T-helper 17 cell (primary cell): ENCODE data around the gene STUM. TPM values are rescaled to one million over a fixed set of nuclear protein-coding genes. Genes with fewer than 3 reads are reported as not detected.
"Not testable (repeated sequence)": the region's sequence is repeated elsewhere in the genome, so short reads cannot be mapped to it uniquely, and the experiment has no call there.

Experiments used
- ATAC-seq: fragments of 150-1000 bp; cut with Tn5 transposase; 2 replicates; pipeline ENCODE4 v1.10.0; 2021; ENCODE audit warnings: mild to moderate bottlenecking, moderate library complexity
- DNase-seq, 3 donors: peaks; one replicate each; pipeline versions ENCODE4 v3.0.0 to v3.0.0-alpha.2; 2020 to 2021
- H3K9me3 ChIP-seq: one replicate; pipeline ENCODE4 v1.7.0; 2013; ENCODE audit warnings: low read length, mild to moderate bottlenecking; ENCODE audit not compliant: control insufficient read depth, poor library complexity, severe bottlenecking
- H3K27ac Mint-ChIP-seq: one replicate; pipeline ENCODE4 v1.8.0; 2022; ENCODE audit warnings: mild to moderate bottlenecking, moderate library complexity, mixed read lengths
- H3K27me3 Mint-ChIP-seq: one replicate; pipeline ENCODE4 v1.8.0; 2022; ENCODE audit warnings: mixed read lengths
- H3K36me3 Mint-ChIP-seq: one replicate; pipeline ENCODE4 v1.8.0; 2022; ENCODE audit warnings: low read depth, mixed read lengths
- H3K4me1 Mint-ChIP-seq: one replicate; pipeline ENCODE4 v1.8.0; 2022; ENCODE audit warnings: mild to moderate bottlenecking, mixed read lengths
- H3K4me3 Mint-ChIP-seq: one replicate; pipeline ENCODE4 v1.8.0; 2022; ENCODE audit warnings: mild to moderate bottlenecking, moderate library complexity, mixed read lengths
- total RNA-seq, 4 donors: library from RNA in 2 of 4; stranded (reverse) in 2 of 4; gene quantifications; one replicate each; pipeline ENCODE4 v1.2.3 and lab custom pipeline; 2022 to 2026

The STUM gene, protein sequence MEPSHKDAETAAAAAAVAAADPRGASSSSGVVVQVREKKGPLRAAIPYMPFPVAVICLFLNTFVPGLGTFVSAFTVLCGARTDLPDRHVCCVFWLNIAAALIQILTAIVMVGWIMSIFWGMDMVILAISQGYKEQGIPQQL
- total RNA-seq: not detected
- 0 reads per million in 2 donors for total RNA-seq (lab: John Stamatoyannopoulos, UW)

DNA sequence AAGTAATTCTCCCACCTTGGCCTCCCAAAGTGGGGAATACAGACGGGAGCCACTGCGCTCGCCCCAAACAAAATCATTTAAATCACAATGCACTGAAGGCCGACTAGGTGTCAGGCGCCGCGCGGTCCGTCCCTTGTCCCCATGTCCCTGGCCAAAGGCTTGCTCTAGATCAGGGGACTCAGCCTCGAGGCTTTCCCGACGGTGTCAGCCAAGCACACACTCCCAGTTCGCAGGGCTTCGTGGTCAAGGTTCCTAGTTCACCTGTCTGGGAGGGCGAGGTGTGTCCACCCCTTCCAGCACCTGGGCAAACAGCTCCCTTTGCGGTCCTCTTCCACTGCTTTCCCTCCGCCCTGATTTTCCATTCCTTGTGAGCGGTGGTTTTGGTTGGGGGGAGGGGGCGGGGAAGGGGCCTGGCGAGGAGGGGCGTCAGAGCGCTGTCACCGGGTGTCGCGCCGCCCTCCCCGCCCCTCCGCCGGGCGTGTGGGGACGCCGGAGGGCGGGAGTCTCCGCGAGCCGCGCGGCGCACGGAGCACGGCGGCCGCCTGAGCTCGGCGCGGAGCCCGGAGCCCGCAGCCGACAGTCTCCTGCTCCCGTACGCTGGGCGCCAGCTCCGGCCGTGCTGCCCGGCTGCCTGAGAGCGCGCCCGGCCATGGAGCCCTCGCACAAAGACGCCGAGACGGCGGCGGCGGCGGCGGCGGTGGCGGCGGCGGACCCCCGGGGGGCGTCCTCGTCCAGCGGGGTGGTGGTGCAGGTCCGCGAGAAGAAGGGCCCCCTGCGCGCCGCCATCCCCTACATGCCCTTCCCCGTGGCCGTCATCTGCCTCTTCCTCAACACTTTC, at the start of gene STUM:
Gene STUM, plus strand, starts transcription at position 509 of the 838 bp plus-strand sequence. Its CDS starts 141 bp downstream, at position 650.
- H3K36me3 Mint-ChIP-seq: peaks cover 3% of the 10 kb centered on the region
- ATAC-seq (peak; percentile 55), DNase-seq (peak in 1 of 3 donors; percentile 13)
- no peaks in the 10 kb centered on the region for H3K9me3 ChIP-seq
- H3K27me3 Mint-ChIP-seq: peaks cover 70% of the 10 kb centered on the region
- no peak within 1 kb of the TSS for H3K27ac Mint-ChIP-seq
- H3K4me3 Mint-ChIP-seq: peak within 1 kb of the TSS; percentile 88
- H3K4me1 Mint-ChIP-seq: peaks cover 12% of the 10 kb centered on the region

GRCh38 chr1:226499699-226500098, 48.9 kb upstream of the STUM start:
- H3K36me3 Mint-ChIP-seq, H3K27ac Mint-ChIP-seq, ATAC-seq, DNase-seq, H3K9me3 ChIP-seq, H3K4me1 Mint-ChIP-seq, H3K4me3 Mint-ChIP-seq: not testable (repeated sequence)
- peaks cover 28% of the 10 kb centered on the region for H3K27me3 Mint-ChIP-seq

- Mint-ChIP-seq H3K4me3 (no peak overlapping the region), H3K36me3 (peaks cover 2% of the 10 kb centered on the region), H3K4me1 (peaks cover 2% of the 10 kb centered on the region), H3K27ac (no peak overlapping the region), H3K27me3 (peaks cover 52% of the 10 kb centered on the region)
- ATAC-seq (no peak), DNase-seq (no peak)
- H3K9me3 ChIP-seq: no peaks in the 10 kb centered on the region
These were observed 42.5 kb upstream of the STUM start for GRCh38 chr1:226506021-226506420.

DNA sequence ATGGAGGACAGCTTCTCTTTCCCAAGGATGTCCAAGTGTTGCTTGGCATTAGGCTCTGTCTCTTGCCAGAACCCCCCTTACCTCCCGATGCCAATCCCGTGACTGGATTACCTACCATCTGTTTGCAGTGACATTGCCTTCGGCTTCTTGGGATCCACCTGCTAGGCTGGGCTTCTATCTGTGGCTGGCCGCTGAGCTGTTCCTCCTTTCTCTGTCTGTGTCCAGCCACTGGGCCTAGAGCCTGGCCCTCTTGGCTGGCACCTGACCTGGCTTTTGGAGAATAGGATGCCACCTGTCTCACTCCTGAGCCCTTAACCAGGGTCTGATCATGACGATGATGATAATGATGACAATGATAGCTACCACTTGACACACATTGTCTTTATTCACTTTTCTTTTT, 41.6 kb upstream of the STUM start:
- Mint-ChIP-seq H3K4me3 (no peak overlapping the region), H3K36me3 (peaks cover 2% of the 10 kb centered on the region), H3K27me3 (peaks cover 56% of the 10 kb centered on the region), H3K4me1 (peaks cover 2% of the 10 kb centered on the region), H3K27ac (no peak overlapping the region)
- ATAC-seq: no peak
- H3K9me3 ChIP-seq: no peaks in the 10 kb centered on the region
- no peak for DNase-seq

GRCh38 chr1:226510453-226510852, 38.1 kb upstream of the STUM start:
- DNase-seq (no peak), ATAC-seq (no peak)
- Mint-ChIP-seq H3K27me3 (peaks cover 48% of the 10 kb centered on the region), H3K27ac (no peak overlapping the region), H3K4me3 (no peak overlapping the region), H3K4me1 (peaks cover 2% of the 10 kb centered on the region), H3K36me3 (peaks cover 2% of the 10 kb centered on the region)
- H3K9me3 ChIP-seq: no peaks in the 10 kb centered on the region

GRCh38 chr1:226511296-226511695, 37.3 kb upstream of the STUM start:
- no peaks in the 10 kb centered on the region for H3K9me3 ChIP-seq
- Mint-ChIP-seq H3K36me3 (peaks cover 2% of the 10 kb centered on the region), H3K4me1 (peaks cover 2% of the 10 kb centered on the region), H3K27me3 (peaks cover 48% of the 10 kb centered on the region), H3K4me3 (no peak overlapping the region), H3K27ac (no peak overlapping the region)
- no peak for DNase-seq
- ATAC-seq: no peak

DNA sequence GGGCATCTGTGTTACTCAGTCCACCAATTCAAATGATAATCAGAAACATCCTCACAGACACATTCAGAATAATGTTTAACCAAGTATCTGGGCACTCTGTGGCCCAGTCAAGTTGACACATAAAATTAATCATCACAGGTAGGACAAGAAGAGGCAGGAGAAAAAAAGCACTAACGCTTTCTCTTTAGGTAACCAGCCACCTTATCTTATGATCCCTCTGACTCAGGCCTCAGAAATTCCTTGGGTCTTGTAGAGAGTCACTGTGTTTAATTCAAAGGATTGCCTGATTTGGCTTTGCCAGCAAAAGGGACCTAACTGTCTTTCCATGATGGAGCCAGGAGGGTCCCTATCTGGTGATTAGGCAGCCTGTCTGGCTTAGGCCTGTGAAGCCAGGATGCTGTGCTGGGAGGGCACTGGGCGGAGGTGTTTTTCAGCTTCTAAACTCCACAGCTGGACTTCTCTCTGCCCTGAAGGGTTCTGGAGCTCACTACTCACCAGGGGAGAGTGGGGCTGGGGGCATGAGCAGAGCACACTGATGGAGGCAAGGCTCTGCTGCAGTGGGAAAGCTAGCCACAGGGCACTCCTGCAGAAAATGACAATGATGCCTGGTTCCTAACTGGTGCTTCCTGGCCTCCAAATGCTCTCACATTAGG, 36.4 kb upstream of the STUM start:
- H3K9me3 ChIP-seq: no peaks in the 10 kb centered on the region
- DNase-seq: no peak
- Mint-ChIP-seq H3K36me3 (peaks cover 2% of the 10 kb centered on the region), H3K27me3 (peaks cover 39% of the 10 kb centered on the region), H3K4me1 (peaks cover 2% of the 10 kb centered on the region), H3K4me3 (no peak overlapping the region), H3K27ac (no peak overlapping the region)
- no peak for ATAC-seq

DNA sequence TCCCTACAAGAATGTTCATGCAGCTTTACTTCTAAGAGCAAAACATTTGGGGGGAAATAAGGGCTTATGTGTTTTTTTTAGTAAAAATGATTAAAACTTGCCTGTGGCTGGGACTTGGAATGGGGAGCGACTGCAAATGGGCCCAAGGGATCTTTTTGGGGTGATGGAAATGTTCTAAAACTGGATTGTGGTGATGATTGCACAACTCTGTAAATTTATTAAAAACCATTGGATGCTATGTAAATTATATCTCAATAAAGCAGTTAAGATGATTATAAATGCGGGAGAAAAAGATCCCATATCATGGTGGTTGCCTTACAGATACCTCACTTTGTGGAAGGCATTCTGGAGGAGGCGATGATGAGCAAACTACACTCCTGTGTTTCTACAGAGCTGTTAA, 30.2 kb upstream of the STUM start:
- Mint-ChIP-seq H3K27ac (no peak overlapping the region), H3K27me3 (peaks cover 36% of the 10 kb centered on the region), H3K4me3 (no peak overlapping the region), H3K36me3 (peaks cover 3% of the 10 kb centered on the region), H3K4me1 (peaks cover 2% of the 10 kb centered on the region)
- DNase-seq: no peak
- no peak for ATAC-seq
- no peaks in the 10 kb centered on the region for H3K9me3 ChIP-seq

- peaks cover 2% of the 10 kb centered on the region for H3K4me1 Mint-ChIP-seq
- peaks cover 40% of the 10 kb centered on the region for H3K27me3 Mint-ChIP-seq
- H3K9me3 ChIP-seq: no peaks in the 10 kb centered on the region
- H3K4me3 Mint-ChIP-seq: no peak overlapping the region
- ATAC-seq: no peak
- no peak overlapping the region for H3K27ac Mint-ChIP-seq
- H3K36me3 Mint-ChIP-seq: peaks cover 3% of the 10 kb centered on the region
- DNase-seq: no peak
These were observed 29.4 kb upstream of the STUM start for GRCh38 chr1:226519135-226519534.

- DNase-seq (no peak), ATAC-seq (no peak)
- Mint-ChIP-seq H3K4me3 (no peak overlapping the region), H3K27me3 (peaks cover 40% of the 10 kb centered on the region), H3K36me3 (peaks cover 3% of the 10 kb centered on the region), H3K4me1 (peaks cover 2% of the 10 kb centered on the region), H3K27ac (peak overlapping the region; percentile 88)
- H3K9me3 ChIP-seq: no peaks in the 10 kb centered on the region
These were observed 28.6 kb upstream of the STUM start for GRCh38 chr1:226519716-226520598.

DNA sequence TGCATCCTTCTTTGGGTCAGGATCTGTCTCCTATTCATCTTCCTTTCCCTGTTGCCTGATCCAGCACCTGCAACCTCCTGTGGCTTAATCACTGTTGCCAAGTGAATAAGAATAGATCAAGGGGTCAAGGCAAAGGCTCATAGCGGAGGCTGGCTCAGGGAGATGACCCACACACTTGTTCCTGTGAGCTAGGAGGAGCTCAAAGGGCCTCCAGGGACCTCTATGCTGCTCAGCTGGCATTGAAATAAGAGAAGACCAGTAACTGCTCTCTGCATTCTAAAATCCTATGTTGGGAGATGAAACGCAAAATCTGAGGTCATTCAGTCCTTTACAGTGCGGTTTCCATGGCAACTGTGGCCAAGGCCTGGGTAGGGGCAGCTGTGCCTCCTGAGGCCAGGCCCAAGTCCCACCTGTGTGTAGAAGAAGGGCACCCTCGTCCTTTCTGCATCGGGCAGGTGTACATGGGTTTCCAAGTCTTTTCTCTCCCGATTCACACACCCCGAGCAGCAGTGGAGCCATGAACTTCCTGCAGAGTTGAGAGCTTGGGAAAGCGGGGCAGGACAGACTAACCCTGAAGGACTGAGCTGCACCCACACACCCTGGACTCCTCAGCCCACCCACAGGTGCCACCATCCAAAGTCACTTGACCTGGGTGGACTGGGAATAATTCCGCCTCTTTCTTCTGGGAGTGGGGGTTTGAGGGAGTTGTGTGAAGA, 27.8 kb upstream of the STUM start:
- Mint-ChIP-seq H3K4me1 (peaks cover 2% of the 10 kb centered on the region), H3K36me3 (peaks cover 3% of the 10 kb centered on the region), H3K27ac (peak overlapping the region; percentile 88), H3K27me3 (peaks cover 44% of the 10 kb centered on the region), H3K4me3 (no peak overlapping the region)
- DNase-seq (no peak), ATAC-seq (no peak)
- no peaks in the 10 kb centered on the region for H3K9me3 ChIP-seq

DNA sequence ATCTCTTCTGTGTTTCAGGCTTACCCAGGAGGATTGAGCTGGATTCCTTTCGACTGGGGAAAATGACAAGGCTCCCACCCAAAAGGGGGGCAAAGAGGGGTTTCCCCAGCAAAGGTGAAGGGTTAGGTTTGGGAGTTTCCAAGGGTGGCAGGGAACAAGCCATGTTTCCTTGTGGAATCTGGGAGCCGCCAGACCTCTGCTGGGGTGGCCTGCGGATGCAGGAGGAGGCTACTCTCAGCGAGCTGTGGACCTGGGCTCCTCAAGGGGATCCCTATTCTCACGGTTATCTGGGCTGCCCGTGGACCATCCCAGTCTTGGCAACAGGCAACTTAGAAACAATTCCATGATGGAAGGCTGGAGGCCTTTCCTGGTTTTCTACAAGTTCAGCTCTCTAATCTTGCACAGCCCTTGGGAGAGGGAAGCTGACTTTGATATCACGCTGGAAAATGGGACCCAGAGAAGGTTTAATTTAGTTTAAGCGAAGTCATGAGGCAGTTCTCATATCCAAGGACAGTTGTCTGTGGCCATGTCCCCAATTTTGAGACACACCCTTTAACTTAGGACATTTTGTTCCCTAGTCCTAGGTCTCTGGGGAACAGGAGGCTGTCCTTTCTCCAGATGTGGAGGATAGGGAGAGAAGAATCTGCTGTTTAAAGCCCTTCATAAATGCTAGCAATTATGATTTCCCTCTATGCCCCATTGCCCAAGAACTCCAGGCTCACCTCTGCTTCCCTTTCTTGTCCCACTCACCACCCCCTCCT, 24.7 kb upstream of the STUM start:
- Mint-ChIP-seq H3K4me3 (no peak overlapping the region), H3K27me3 (peaks cover 37% of the 10 kb centered on the region), H3K36me3 (peaks cover 3% of the 10 kb centered on the region), H3K27ac (no peak overlapping the region), H3K4me1 (no peaks in the 10 kb centered on the region)
- DNase-seq (no peak), ATAC-seq (no peak)
- no peaks in the 10 kb centered on the region for H3K9me3 ChIP-seq
